Ascending aorta (tissue), 2 donors: Measurements from ENCODE around the gene TMEM150B. TPM values are rescaled to one million over a fixed set of nuclear protein-coding genes. Genes with fewer than 3 reads are reported as not detected.
A peak's percentile ranks its signal among the peaks of the same experiment; 100 is the strongest.

Experiments
- DNase-seq, 2 donors: peaks; one replicate each; pipeline ENCODE4 v3.0.0-alpha.2; 2019; ENCODE audit warnings: low spot score in 2 of 2
- H3K27ac ChIP-seq, 2 donors: fragments of 200-600 bp; sonication (generic); one replicate each; pipeline ENCODE4 v1.5.1; 2016 to 2017; ENCODE audit warnings: mild to moderate bottlenecking in 1 of 2
- H3K27me3 ChIP-seq: fragments of 200-600 bp; sonication (generic); one replicate; pipeline ENCODE4 v1.5.1; 2017
- H3K36me3 ChIP-seq, 2 donors: fragments of 200-600 bp; sonication (generic); one replicate each; pipeline ENCODE4 v1.5.1; 2016
- H3K4me1 ChIP-seq, 2 donors: fragments of 200-600 bp; sonication (generic); one replicate each; pipeline ENCODE4 v1.5.1; 2016 to 2017; ENCODE audit warnings: mild to moderate bottlenecking in 1 of 2
- H3K4me3 ChIP-seq, 2 donors: fragments of 200-600 bp; sonication (generic); one replicate each; pipeline ENCODE4 v1.5.1; 2016 to 2017; ENCODE audit warnings: mild to moderate bottlenecking in 1 of 2
- H3K9me3 ChIP-seq, 2 donors: fragments of 200-600 bp; sonication (generic); one replicate each; pipeline ENCODE4 v1.5.1; 2016
- intact Hi-C: fragments of 100-400 bp; cut with DNase I; formaldehyde crosslinking; loops from one replicate; pipeline ENCODE4 v1.15.1; 2023
- total RNA-seq: library from RNA; depleted of rRNA; stranded (reverse); fragments of >200 nt; gene quantifications from one replicate; pipeline ENCODE4 v1.1.0, GENCODE V29; 2016
- TF ChIP-seq, protein P1 (sequence below), 3 experiments: fragments of 200-600 bp in 2 of 3; fragments of 450-650 bp in 1 of 3; sonication (generic) in 2 of 3; IDR thresholded peaks; one replicate each; pipeline ENCODE4 v1.5.1; 2016 to 2019; ENCODE audit warnings: antibody characterized with exemption in 3 of 3, mild to moderate bottlenecking in 1 of 3, moderate library complexity in 1 of 3

The TMEM150B gene
- total RNA-seq, 1 donor from 2014 or later = not detected

DNA sequence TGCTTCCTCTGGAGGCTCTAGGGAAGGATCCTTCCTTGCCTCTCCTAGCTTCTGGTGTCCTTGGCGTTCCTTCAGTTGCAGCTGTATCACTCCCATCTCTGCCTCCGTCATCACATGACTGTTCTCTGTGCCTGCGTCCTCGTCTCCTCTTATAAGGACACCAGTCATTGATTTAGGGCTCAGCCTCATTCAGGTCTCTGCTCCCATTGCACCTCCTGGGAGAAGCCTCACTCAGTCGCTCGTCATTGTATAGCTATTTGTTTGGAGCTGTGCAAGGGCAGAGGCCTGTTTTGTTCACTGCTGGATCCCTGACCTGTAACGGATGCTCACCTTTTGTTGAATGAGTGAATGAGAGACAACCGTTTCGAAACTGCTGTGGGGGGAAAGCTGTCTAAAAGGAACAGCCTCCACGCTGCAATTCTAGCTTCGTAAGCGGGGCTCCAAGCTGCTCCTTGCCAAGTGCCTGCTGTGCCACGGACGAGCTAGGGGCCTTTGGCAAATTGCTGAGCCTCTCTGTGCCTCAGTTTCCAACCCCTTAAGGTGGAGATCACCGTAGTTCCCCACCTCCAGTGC, 24.2 kb downstream of the TMEM150B start:
- Histone ChIP-seq H3K9me3 (no peaks in the 10 kb centered on the region), H3K27me3 (no peaks in the 10 kb centered on the region), H3K27ac (no peak overlapping the region), H3K36me3 (peaks cover 3 to 13% of the 10 kb centered on the region in 2 donors), H3K4me1 (peaks cover 0 to 7% of the 10 kb centered on the region in 2 donors), H3K4me3 (peak overlapping the region in 1 of 2 donors; percentile 52)
- no peak for DNase-seq
- TF ChIP-seq, protein P1, sequence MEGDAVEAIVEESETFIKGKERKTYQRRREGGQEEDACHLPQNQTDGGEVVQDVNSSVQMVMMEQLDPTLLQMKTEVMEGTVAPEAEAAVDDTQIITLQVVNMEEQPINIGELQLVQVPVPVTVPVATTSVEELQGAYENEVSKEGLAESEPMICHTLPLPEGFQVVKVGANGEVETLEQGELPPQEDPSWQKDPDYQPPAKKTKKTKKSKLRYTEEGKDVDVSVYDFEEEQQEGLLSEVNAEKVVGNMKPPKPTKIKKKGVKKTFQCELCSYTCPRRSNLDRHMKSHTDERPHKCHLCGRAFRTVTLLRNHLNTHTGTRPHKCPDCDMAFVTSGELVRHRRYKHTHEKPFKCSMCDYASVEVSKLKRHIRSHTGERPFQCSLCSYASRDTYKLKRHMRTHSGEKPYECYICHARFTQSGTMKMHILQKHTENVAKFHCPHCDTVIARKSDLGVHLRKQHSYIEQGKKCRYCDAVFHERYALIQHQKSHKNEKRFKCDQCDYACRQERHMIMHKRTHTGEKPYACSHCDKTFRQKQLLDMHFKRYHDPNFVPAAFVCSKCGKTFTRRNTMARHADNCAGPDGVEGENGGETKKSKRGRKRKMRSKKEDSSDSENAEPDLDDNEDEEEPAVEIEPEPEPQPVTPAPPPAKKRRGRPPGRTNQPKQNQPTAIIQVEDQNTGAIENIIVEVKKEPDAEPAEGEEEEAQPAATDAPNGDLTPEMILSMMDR (IDR thresholded peaks at IDR 0.05) = no peak
- intact Hi-C loops = loop anchor here (2.0 to 5.0 kb wide), 3 partner anchors 38 to 201 kb away; partner anchors contain the start of genes KMT5C, RPL28 and TMEM238

DNA sequence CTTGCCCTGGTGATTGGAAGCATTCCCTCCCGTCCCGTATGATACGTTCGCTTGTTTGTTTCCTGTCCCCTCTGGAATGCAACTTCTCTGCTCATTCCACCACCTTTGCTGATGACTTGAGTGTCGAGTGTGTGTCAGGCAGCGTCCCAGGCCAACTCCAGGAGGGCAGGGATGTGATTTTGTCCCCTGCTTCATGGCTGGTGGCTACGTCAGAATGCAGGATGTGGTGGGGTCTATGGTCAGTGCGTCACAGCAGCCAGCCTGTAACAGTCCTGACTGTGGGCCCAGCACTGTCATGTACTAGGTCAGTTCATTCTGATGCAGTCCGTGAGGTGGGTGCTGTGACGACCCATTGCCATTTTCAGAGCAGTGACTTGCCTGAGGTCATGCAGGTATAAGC, 25.1 kb downstream of the TMEM150B start:
- H3K9me3 ChIP-seq = no peaks in the 10 kb centered on the region
- no peak overlapping the region for H3K27ac ChIP-seq
- no peak for DNase-seq
- TF ChIP-seq, protein P1 (IDR thresholded peaks at IDR 0.05) = no peak
- intact Hi-C loops = loop anchor here (2.0 to 5.0 kb wide), 3 partner anchors 39 to 202 kb away; partner anchors contain the start of genes KMT5C, RPL28 and TMEM238
- no peak overlapping the region for H3K4me3 ChIP-seq
- H3K4me1 ChIP-seq = peaks cover 0 to 7% of the 10 kb centered on the region in 2 donors
- no peaks in the 10 kb centered on the region for H3K27me3 ChIP-seq
- peaks cover 6 to 16% of the 10 kb centered on the region in 2 donors for H3K36me3 ChIP-seq

DNA sequence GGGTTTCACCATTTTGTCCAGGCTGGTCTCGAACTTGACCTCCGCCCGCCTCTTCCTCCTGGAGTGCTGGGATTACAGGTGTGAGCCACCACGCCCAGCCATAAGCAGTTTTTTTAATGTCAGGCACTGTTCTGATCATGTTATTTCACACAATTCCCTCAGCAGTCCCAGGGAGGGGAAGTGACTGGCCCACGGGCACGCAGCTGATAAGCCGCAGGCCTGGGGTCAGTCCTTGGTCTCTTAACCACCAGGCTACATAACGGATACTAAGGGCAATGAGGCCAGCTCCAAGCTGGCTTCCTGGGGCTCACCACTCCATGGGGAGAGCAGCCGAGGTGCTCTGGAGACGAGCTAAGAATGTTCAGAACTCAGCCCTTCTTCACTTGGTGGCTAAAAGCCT, 27.9 kb downstream of the TMEM150B start:
- TF ChIP-seq, protein P1 (IDR thresholded peaks at IDR 0.05) = no peak
- no peak overlapping the region for H3K27ac ChIP-seq
- H3K4me1 ChIP-seq = peaks cover 0 to 7% of the 10 kb centered on the region in 2 donors
- no peak for DNase-seq
- intact Hi-C loops = no loop called here
- no peaks in the 10 kb centered on the region for H3K9me3 ChIP-seq
- no peaks in the 10 kb centered on the region for H3K27me3 ChIP-seq
- H3K4me3 ChIP-seq = no peak overlapping the region
- H3K36me3 ChIP-seq = peaks cover 4 to 24% of the 10 kb centered on the region in 2 donors

DNA sequence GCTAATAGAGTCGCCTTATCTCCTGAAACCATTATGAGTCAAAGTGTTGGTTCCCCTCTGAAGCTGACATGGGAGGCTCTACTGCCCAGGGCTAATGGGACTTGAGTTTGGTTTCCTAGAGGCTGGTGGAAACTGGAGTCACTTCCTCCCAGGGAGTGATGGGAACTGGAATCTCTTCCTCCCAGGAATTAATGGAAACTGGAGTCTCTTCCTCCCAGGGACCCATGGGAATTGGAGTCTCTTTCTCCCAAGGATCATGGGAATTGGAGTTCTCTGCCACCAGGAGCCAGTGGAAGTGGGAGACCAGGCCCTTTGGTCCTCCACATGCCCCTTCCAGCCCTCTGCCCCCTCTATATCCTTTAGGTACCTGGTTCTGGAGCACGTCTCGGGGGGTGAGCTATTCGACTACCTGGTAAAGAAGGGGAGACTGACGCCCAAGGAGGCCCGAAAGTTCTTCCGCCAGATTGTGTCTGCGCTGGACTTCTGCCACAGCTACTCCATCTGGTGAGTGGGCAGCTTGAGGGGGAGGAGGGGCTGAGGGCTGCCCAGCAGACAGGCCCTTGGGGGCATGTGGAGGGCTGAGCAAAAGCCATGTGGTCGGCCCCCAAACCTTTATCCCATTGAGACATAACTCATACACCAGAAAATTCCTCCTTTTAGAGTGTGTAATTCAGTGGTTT, 35.9 kb downstream of the TMEM150B start:
- DNase-seq = no peak
- Histone ChIP-seq H3K27ac (no peak overlapping the region), H3K36me3 (peaks cover 9 to 10% of the 10 kb centered on the region in 2 donors), H3K27me3 (no peaks in the 10 kb centered on the region), H3K4me1 (peaks cover 9 to 10% of the 10 kb centered on the region in 2 donors), H3K4me3 (no peak overlapping the region), H3K9me3 (no peaks in the 10 kb centered on the region)
- TF ChIP-seq, protein P1 (IDR thresholded peaks at IDR 0.05) = no peak
- intact Hi-C loops = loop anchor here (10.0 kb wide), 1 partner anchor 316 kb away; the partner anchor contains the start of genes ZNF524 and ZNF865

DNA sequence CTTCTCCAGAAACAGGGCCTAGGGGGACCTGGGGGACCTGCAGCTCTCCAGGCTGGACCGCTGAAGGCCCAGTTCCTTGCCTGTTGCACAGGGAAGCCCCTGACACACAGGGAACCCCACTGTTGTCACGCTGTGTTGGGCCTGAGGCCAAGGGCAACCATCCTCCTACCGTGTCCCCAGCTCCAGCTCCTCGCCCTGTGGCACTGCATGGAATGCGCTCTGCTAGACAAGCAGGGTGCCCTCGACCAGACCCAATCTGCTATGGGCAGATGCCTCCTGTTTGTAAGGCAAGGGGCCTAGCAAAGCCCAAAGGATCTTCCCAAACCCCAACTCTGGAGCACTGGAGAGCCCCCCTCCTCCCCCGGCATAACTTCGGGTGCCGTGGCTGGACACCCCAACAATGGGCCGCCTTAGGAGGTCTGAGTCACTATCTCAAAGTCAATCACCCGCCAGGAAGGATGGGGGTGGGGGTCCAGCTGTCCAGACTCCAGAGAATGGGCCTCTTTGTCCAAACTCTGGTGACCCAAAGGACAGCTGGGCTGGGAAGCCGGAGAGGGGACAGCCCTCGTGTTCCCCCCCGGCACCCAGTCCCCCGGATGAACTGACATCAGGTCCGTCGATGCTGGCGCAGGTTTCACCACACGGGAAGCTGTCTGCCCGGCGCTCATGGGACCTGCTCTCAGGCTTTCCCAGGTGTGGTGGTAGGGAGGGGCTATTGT, 37.6 kb downstream of the TMEM150B start:
- H3K27ac ChIP-seq = no peak overlapping the region

More for the DNA sequence above, 37.6 kb downstream of the TMEM150B start:
- peaks cover 9 to 13% of the 10 kb centered on the region in 2 donors for H3K4me1 ChIP-seq
- TF ChIP-seq, protein P1 (IDR thresholded peaks at IDR 0.05) = no peak
- H3K27me3 ChIP-seq = no peaks in the 10 kb centered on the region
- H3K36me3 ChIP-seq = peaks cover 3 to 10% of the 10 kb centered on the region in 2 donors
- intact Hi-C loops = loop anchor here (10.0 kb wide), 1 partner anchor 317 kb away; the partner anchor contains the start of genes ZNF524 and ZNF865
- no peaks in the 10 kb centered on the region for H3K9me3 ChIP-seq
- DNase-seq = no peak
- no peak overlapping the region for H3K4me3 ChIP-seq
